GM18505 (cell line): Measurements from ENCODE around the gene MYO5C.
A peak's percentile ranks its signal among the peaks of the same experiment; 100 is the strongest.

Experiments used
- ATAC-seq: cut with Tn5 transposase; IDR thresholded peaks from one replicate; pipeline ENCODE4 v1.9.1; 2021; ENCODE audit not compliant: unreplicated experiment
- POLR2A ChIP-seq: IDR thresholded peaks from 4 replicates; pipeline ENCODE4 v1.6.1; 2011; ENCODE audit warnings: borderline replicate concordance; ENCODE audit not compliant: insufficient read depth, insufficient read length; ENCODE audit errors: extremely low read depth

The MYO5C gene

GRCh38 chr15:52278636-52279367 lies 16.8 kb downstream of the MYO5C start:
- ATAC-seq: no peak
- no peak for TF ChIP-seq POLR2A

DNA sequence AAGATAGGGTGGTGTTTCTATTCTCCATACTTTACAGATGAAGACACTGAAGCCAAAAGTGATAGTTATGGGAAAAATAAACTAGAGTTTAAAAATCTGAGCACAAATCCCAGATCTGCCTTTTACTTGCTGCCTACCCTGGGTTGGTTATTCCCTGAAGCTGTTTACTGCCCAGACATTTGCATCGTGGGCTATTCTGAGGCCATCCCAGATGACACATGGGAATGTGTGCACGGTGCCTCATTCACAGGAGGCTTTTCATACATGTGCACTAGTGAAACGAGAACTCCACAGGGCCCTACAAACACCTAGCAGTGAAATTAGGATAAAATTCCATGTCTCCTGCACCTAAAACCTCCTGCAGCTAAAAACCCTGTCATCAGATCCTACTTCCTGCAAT lies 17.5 kb downstream of the MYO5C start:
- no peak for ATAC-seq
- TF ChIP-seq POLR2A: no peak

DNA sequence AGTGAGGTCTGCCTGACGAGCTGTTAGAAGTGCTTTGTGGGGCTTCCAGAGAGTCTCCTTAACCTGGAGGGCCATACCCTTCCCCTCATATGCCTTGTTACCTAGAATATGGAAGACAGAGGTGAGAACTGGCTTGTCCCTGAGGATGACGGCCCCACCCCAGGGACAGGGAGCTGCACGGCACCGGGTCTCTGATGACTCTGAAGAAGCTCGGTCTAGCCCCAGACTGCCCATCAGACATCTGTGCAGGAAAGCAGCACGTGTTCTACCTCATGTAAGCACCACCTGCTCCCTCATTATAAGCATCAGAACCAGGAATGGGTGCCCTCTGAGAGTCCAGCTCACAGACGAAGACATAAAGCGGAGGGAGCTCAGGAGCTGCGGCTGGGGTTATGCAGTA lies 18.0 kb downstream of the MYO5C start:
- no peak for TF ChIP-seq POLR2A
- ATAC-seq: no peak

GRCh38 chr15:52276256-52276770 lies 19.3 kb downstream of the MYO5C start:
- TF ChIP-seq POLR2A: no peak
- no peak for ATAC-seq

DNA sequence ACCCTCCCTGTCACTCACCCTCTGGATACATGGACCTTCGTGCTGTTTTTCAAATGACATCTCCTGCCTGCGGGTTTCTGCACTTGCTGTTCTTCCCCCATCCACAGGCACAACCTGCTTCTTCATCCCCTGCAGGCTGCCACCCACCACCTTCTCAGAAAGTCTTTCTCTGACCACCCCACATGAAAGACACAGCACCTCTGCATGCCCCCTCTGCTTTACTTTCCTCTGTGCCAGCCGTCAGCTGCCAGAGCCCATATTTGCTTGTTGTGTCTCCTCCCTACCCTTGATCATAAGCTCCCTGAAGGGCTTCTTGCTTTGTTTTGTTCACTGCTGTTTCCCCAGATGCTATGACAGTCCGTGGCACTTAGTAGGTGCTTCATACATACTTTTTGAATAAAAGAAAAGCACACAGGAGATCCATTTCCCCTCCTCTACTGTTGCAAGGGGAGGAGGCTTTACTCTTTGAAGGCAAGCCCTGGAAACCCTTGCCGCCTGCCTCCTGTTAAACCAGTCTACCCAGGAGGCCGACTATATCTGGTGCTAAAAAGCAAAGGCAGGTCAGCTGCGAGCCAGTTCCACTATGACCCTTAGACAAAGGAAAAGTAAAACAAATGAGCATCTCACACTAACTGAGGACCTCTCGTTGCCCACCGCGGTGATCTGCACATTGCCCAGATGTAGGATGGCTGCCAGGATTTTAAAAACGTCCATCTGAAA lies 31.9 kb downstream of the MYO5C start:
- TF ChIP-seq POLR2A: no peak
- ATAC-seq: no peak

DNA sequence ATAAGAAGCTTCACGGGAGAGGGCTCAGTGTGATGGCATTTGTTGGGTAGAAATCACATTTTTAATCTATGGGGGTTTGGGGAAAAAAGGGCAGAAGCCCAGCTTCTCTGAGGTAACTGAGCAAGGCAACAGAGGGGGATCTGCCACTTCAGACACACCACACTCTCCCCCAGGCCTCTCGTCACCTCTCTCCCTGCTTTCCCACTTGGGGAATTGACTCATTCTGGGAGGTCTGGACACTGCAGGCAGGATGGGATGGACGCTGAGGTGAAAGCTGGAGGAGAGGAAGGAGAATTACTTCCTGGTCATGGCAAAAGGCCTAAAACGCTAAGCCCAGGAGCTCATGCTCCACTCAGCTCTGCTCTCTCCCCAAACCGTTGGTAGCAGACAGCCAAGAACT lies 33.2 kb downstream of the MYO5C start:
- no peak for ATAC-seq
- TF ChIP-seq POLR2A: no peak

DNA sequence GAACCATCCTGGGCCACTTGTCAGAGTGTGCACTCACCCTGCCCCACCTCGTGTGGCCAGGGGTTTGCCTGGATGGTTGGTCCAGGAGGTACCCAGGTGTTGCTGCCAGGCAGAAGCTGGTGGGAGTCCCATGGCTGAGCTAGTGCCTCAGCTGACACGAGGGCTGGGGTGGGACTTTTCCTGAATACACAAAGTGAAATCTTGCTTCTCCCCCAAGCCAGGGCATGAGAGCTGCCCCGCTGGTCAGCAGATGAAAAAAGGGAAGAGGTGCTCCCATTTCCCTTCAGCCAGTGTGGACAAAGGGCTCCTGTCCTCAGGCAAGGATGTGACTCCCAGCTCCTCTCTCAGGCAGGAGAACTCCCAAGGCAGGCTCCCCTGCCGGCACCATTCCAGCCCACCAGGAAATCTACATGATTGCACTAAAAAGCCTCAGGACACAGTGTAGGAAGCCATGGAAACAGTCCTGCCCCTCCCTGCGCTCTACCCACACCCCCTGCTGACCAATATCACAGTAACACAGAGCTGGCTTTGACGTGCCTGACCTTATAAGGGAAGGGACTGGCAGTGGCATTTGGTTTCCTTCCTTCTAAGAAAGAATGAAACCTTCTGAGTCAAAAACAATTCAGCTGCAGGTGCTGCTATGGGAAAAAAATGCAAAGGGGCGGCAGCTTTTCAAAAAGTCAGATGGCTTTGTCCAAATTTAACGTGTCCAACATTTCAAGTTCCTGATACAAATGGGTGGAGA lies 33.9 kb downstream of the MYO5C start:
- TF ChIP-seq POLR2A: peak; percentile 37
- ATAC-seq: peak; percentile 98

DNA sequence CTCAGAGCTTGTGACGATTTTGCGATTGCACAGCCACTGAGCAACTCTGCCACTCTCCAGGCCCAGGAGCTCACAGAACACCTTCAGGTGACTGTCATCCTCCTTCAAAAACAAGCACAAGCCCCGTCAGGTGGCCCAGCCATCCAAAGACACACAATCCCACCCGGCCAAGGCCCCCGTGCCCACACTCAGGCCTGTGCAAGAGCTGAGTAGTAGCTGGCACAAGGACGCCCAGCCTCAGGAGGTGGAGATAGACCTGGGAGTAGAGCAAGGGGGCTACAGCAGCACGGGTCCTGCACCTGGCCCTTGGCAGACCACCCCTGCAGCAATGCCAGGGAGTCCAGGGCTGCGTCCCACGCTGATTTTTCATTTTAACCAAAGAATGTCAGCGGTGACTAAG lies 34.6 kb downstream of the MYO5C start:
- ATAC-seq: no peak
- no peak for TF ChIP-seq POLR2A

DNA sequence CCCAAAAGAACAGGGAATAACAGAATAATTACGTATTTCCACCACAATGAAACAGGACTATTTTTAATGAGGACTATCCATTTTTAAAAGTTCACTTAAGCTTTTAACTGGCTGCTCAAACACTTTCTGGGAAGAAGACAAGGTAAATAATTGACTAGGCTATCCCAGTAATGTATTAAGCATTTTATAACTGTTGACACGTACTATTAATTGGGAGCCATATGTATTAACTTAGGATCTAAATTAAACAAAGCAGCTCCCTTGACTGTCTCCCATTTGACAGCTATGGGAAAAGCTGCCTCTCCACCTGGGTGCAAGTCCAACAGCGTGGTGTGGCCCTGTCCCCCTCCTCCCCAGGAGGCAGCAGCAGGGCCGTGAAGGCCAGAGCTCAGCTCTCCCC lies 36.1 kb downstream of the MYO5C start:
- TF ChIP-seq POLR2A: no peak
- ATAC-seq: no peak

GRCh38 chr15:52258461-52258860 lies 37.1 kb downstream of the MYO5C start:
- ATAC-seq: no peak
- TF ChIP-seq POLR2A: no peak

DNA sequence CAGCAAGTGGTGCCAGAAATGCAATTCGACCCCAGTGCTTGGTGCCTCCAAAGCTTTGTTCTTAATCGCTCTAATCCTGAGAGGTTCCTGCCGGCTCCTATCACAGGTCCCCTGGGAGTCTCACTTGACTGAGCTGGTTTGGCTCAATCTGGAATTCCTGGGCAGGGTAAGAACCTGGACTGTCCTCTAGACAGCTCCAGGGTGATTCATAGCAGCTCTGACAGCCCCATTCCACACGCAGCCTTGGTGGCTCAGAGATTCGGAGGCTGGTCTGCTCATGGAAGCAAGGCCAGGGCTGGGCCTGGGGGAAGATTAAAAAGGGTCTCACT lies 37.9 kb downstream of the MYO5C start:
- no peak for ATAC-seq
- TF ChIP-seq POLR2A: no peak

DNA sequence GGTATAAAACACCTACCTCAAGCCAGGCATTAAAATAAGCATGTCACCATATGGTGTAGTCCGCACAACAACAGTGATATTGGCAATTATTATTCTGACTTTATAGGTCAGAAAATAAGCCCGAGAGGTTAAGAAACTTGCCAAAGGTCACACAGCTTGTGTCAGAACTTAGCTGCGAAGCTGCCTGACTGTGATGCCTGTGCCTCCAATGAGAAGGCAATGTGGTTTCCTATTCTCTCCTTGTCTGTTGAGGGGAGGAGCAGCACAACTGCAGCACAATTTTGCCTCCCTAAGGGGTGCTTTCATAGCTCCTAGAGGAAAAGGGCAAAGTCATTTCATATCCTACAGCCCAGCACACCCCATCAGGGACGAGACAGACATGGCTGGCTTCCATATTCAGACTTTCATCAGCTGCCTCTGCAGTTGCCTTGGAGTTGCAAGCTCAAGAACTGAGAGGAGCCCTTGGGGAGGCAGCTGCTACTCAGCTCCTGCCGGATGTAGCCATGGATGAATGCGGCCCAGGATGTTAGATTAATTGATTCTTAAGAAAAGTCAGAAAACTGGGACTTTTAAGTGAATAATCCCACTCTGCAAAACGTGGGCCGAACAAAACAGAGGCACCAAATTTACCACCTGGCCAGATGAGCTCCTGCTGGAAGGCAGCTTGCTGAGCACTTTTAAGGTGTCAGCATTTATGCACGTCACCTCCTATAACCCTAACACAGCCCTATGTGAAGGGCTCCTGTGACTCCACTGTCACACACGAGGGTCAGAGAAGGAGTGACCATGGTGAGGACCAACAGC lies 38.5 kb downstream of the MYO5C start:
- no peak for ATAC-seq

GRCh38 chr15:52256366-52256765 lies 39.2 kb downstream of the MYO5C start:
- ATAC-seq: no peak
- no peak for TF ChIP-seq POLR2A

More for the DNA sequence above, 38.5 kb downstream of the MYO5C start:
- no peak for TF ChIP-seq POLR2A
